ENCODE measurements around the gene TSPAN5. TPM values are rescaled to one million over a fixed set of nuclear protein-coding genes. Genes with fewer than 3 reads are reported as not detected.
"Not testable (repeated sequence)": the region's sequence is repeated elsewhere in the genome, so short reads cannot be mapped to it uniquely, and the experiment has no call there.

The TSPAN5 gene
- total RNA-seq, 2 experiments from 2014 or later = 1.8 to 2.8 TPM

DNA sequence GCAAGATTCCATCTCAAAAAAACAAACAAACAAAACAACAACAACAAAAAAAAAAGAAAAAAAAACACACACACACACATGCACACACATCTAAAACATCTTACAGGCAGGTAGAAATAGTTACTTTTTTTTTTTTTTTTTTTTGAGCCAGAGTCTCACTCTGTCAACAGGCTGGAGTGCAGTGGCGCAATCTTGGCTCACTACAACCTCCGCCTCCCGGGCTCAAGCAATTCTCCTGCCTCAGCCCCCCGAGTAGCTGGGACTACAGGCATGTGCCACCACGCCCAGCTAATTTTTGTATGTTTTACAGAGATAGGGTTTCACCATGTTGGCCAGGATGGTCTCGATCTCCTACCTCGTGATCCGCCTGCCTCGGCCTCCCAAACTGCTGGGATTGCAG is 201.0 kb downstream of the TSPAN5 start:
- DNase-seq; intact Hi-C loops (cut with DNase I, micrococcal nuclease); H3K27me3 Mint-ChIP-seq; H3K27ac Mint-ChIP-seq; H3K36me3 ChIP-seq (ENCODE audit: insufficient read depth, low read length); H3K9me3 Mint-ChIP-seq; H3K36me3 Mint-ChIP-seq (ENCODE audit: low read depth); POLR2A ChIA-PET; H3K4me1 ChIP-seq (ENCODE audit: insufficient read depth, low read length); H3K4me3 Mint-ChIP-seq; H3K4me1 Mint-ChIP-seq (ENCODE audit: low read depth); H3K9me3 ChIP-seq (ENCODE audit: control insufficient read depth in 1 of 2, insufficient read depth in 1 of 2, low read length in 2 of 2); H3K27ac ChIP-seq (ENCODE audit: low read depth in 1 of 2, low read length in 2 of 2); ATAC-seq (ENCODE audit: poor library complexity); H3K4me3 ChIP-seq (ENCODE audit: low read length); H3K27me3 ChIP-seq (ENCODE audit: control insufficient read depth in 1 of 2, insufficient read depth in 2 of 2, low read length in 2 of 2): not testable (repeated sequence)
- CTCF ChIA-PET = interaction anchor here (1.4 kb wide), 1 partner anchor 10 kb away, joined by 4 read pairs; no protein-coding TSS in a partner anchor

DNA sequence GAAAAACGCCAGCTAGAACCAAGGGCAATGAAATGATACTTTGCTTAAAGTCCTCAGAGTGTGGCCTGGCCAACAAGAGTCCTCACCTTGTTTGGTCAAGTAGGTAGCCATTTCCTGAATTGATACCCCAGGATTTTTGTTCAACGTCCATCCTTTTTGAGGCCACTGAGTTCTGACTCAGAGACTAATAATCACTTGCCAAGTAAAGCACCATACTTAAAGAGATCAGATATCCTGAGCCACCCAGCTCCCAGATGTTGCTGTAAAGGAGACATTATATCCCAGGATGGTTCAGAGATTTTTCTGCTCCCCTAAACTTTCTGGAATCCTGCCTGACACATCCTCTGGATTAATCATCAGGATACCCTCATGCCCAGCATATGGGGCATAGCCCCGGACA is 206.3 kb downstream of the TSPAN5 start:
- H3K9me3 Mint-ChIP-seq = peaks cover 4% of the 10 kb centered on the region
- intact Hi-C loops (cut with DNase I, micrococcal nuclease) = no loop called here
- ChIA-PET CTCF (no interaction called here), POLR2A (interaction anchor here (0.7 kb wide), 1 partner anchor 177 kb away, joined by 4 read pairs; no protein-coding TSS in a partner anchor)
- DNase-seq (no peak), ATAC-seq (ENCODE audit: poor library complexity) (no peak)
- TF ChIP-seq, protein P1, sequence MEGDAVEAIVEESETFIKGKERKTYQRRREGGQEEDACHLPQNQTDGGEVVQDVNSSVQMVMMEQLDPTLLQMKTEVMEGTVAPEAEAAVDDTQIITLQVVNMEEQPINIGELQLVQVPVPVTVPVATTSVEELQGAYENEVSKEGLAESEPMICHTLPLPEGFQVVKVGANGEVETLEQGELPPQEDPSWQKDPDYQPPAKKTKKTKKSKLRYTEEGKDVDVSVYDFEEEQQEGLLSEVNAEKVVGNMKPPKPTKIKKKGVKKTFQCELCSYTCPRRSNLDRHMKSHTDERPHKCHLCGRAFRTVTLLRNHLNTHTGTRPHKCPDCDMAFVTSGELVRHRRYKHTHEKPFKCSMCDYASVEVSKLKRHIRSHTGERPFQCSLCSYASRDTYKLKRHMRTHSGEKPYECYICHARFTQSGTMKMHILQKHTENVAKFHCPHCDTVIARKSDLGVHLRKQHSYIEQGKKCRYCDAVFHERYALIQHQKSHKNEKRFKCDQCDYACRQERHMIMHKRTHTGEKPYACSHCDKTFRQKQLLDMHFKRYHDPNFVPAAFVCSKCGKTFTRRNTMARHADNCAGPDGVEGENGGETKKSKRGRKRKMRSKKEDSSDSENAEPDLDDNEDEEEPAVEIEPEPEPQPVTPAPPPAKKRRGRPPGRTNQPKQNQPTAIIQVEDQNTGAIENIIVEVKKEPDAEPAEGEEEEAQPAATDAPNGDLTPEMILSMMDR (IDR thresholded peaks at IDR 0.05) = no peak
- Histone ChIP-seq H3K4me1 (ENCODE audit: insufficient read depth, low read length) (peaks cover 27% of the 10 kb centered on the region), H3K27ac (ENCODE audit: low read depth in 1 of 2, low read length in 2 of 2) (no peak overlapping the region), H3K36me3 (ENCODE audit: insufficient read depth, low read length) (no peaks in the 10 kb centered on the region), H3K9me3 (ENCODE audit: control insufficient read depth in 1 of 2, insufficient read depth in 1 of 2, low read length in 2 of 2) (no peaks in the 10 kb centered on the region), H3K27me3 (ENCODE audit: control insufficient read depth in 1 of 2, insufficient read depth in 2 of 2, low read length in 2 of 2) (no peaks in the 10 kb centered on the region), H3K4me3 (ENCODE audit: low read length) (no peak overlapping the region)
- H3K27ac Mint-ChIP-seq = no peak overlapping the region
- no peaks in the 10 kb centered on the region for H3K27me3 Mint-ChIP-seq
- peaks cover 28% of the 10 kb centered on the region for H3K4me1 Mint-ChIP-seq (ENCODE audit: low read depth)
- H3K36me3 Mint-ChIP-seq (ENCODE audit: low read depth) = no peaks in the 10 kb centered on the region
- H3K4me3 Mint-ChIP-seq = no peak overlapping the region

DNA sequence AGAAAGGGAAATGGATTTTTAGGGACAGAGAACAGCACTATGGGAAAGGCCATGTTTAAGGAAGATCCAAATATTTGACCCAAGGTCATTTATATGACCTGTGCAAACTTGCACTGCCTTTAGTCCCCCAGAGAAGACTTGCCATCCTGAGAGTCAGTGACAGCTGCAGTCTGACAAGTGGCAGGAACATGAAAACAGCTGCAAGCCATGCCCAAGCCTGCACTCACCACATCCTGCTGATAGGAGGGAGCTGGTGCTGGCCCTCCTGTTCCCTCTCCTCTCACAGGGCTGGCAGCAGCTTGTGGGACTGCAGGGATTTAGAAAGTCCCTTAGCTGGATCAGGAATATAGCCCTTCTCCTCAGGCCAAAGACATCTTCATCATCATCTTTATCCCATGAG is 209.5 kb downstream of the TSPAN5 start:
- Mint-ChIP-seq H3K9me3 (peaks cover 4% of the 10 kb centered on the region), H3K36me3 (ENCODE audit: low read depth) (peaks cover 2% of the 10 kb centered on the region), H3K27ac (no peak overlapping the region), H3K4me1 (ENCODE audit: low read depth) (peaks cover 40% of the 10 kb centered on the region), H3K27me3 (no peaks in the 10 kb centered on the region), H3K4me3 (no peak overlapping the region)
- CTCF ChIA-PET = interaction anchor here (1.3 kb wide), 1 partner anchor 478 kb away, joined by 3 read pairs; no protein-coding TSS in a partner anchor
- peak; percentile 44 for ATAC-seq (ENCODE audit: poor library complexity)
- no peaks in the 10 kb centered on the region for H3K9me3 ChIP-seq (ENCODE audit: control insufficient read depth in 1 of 2, insufficient read depth in 1 of 2, low read length in 2 of 2)
- H3K27ac ChIP-seq (ENCODE audit: low read depth in 1 of 2, low read length in 2 of 2) = no peak overlapping the region
- intact Hi-C loops (cut with DNase I, micrococcal nuclease) = loop anchor here in 1 of 2 experiments (5.0 kb wide), 1 partner anchor 187 kb away; the partner anchor contains the start of gene RAP1GDS1
- peaks cover 42% of the 10 kb centered on the region for H3K4me1 ChIP-seq (ENCODE audit: insufficient read depth, low read length)
- TF ChIP-seq, protein P1 (IDR thresholded peaks at IDR 0.05) = no peak
- POLR2A ChIA-PET = no interaction called here
- no peaks in the 10 kb centered on the region for H3K27me3 ChIP-seq (ENCODE audit: control insufficient read depth in 1 of 2, insufficient read depth in 2 of 2, low read length in 2 of 2)
- peak in 10 of 14 experiments; percentile 4 to 67 (median 15) for DNase-seq
- H3K4me3 ChIP-seq (ENCODE audit: low read length) = no peak overlapping the region
- no peaks in the 10 kb centered on the region for H3K36me3 ChIP-seq (ENCODE audit: insufficient read depth, low read length)

DNA sequence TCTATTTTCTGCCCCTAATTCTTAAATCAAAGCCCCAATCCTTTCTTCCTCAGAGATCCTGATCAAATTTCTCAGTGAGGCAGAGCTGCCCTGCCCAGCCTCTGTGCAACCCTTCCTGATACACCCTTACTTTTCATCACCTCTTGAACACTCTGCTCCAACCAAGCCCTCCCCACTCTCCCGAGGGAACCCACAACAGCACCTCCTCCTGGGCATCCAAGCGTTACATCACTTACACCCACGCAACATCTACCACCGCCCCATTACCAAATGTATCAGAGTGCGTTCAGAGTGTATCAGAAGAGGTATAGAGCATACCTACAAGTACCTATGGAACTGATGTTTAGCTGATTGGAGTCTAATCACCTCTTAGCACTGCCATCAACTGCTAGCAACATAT is 210.8 kb downstream of the TSPAN5 start:
- Histone ChIP-seq H3K9me3 (ENCODE audit: control insufficient read depth in 1 of 2, insufficient read depth in 1 of 2, low read length in 2 of 2) (no peaks in the 10 kb centered on the region), H3K4me3 (ENCODE audit: low read length) (no peak overlapping the region), H3K27ac (ENCODE audit: low read depth in 1 of 2, low read length in 2 of 2) (no peak overlapping the region), H3K36me3 (ENCODE audit: insufficient read depth, low read length) (peaks cover 4% of the 10 kb centered on the region), H3K4me1 (ENCODE audit: insufficient read depth, low read length) (peaks cover 42% of the 10 kb centered on the region), H3K27me3 (ENCODE audit: control insufficient read depth in 1 of 2, insufficient read depth in 2 of 2, low read length in 2 of 2) (no peaks in the 10 kb centered on the region)
- peak overlapping the region; percentile 26 for H3K4me3 Mint-ChIP-seq
- no peaks in the 10 kb centered on the region for H3K9me3 Mint-ChIP-seq
- DNase-seq (peak in 3 of 14 experiments; percentile 9 to 24 (median 21)), ATAC-seq (ENCODE audit: poor library complexity) (no peak)
- peak overlapping the region; percentile 78 for H3K27ac Mint-ChIP-seq
- peaks cover 35% of the 10 kb centered on the region for H3K4me1 Mint-ChIP-seq (ENCODE audit: low read depth)
- TF ChIP-seq, protein P1 (IDR thresholded peaks at IDR 0.05) = no peak
- H3K27me3 Mint-ChIP-seq = no peaks in the 10 kb centered on the region
- H3K36me3 Mint-ChIP-seq (ENCODE audit: low read depth) = peaks cover 12% of the 10 kb centered on the region
- CTCF ChIA-PET = interaction anchor here (1.0 kb wide), 1 partner anchor 14 kb away, joined by 3 read pairs; no protein-coding TSS in a partner anchor
- intact Hi-C loops (cut with DNase I, micrococcal nuclease) = loop anchor here in 1 of 2 experiments (5.0 kb wide), 1 partner anchor 185 kb away; the partner anchor contains the start of gene RAP1GDS1
- POLR2A ChIA-PET = interaction anchor here (1.3 to 1.8 kb wide), 2 partner anchors 20 to 186 kb away, joined by 3 to 9 read pairs; partner anchors contain the start of gene RAP1GDS1
